HG03442 (cell line): ENCODE measurements around the gene POLG.
A peak's percentile ranks its signal among the peaks of the same experiment; 100 is the strongest.

Source experiments
- ATAC-seq: cut with Tn5 transposase; IDR thresholded peaks from one replicate; pipeline ENCODE4 v1.9.1; 2021; ENCODE audit warnings: mild to moderate bottlenecking, moderate library complexity; ENCODE audit not compliant: unreplicated experiment

The POLG gene

DNA sequence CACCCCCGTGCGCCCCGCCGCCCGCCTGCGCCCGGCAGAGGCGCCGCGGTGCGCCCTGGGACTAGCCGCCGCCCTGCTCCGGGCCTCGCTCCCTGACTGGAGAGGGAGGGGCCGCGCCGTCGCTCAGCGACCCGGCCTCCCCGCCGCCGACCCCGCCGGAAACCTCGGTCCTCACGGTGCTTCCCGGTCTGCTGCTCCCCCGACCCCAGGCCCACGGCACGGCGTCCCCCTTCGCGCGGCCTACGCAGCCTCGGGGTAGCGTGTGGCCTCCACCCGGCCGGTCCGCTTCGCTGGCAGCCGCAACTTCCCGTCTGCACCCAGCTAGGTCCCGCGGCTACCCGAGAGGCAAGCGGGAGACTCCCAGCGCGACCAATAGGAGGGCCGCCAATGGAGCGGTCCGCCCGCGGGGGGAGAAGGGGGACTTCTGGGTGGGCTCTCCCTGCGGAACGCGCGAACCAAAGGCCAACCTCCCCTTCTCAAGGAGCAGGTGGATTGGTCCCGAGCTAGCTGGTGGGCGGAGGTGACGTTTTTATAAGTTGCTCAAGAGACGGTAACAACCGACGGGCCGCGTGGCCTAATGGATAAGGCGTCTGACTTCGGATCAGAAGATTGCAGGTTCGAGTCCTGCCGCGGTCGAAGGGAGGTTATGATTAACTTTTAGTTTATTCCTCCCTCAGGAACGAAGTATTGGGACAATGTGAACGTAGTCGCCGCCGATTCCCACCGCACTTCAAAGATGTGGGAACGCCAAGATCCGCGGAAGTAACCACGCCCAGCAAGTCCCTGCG, at the start of gene POLG:
Gene POLG (minus strand): TSS at position 315 of the 788 bp plus-strand sequence. CDS start 1,070 bp downstream, outside the sequence.
- peak; percentile 82 for ATAC-seq

DNA sequence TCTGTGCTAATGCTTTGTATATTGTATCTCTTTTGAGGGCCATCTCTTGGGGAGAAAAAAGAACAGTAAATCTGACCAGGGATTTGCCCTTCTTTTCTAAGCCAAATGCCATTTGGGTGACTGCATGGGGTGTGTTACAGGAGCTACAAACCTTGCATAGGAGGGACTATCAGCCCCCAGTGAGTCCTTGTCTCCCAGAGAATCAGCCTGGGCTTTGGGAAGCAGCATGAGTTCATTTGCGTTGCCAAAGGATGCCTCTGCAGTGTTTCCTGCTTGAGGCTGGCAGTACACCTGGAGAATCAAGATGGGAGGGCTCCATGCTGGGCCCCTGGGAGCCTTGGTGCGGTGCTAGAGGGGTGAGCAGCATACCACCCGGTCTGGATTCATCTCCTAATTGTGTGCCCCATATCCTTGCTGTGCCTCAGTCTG, 49.6 kb upstream of the POLG start:
- no peak for ATAC-seq

DNA sequence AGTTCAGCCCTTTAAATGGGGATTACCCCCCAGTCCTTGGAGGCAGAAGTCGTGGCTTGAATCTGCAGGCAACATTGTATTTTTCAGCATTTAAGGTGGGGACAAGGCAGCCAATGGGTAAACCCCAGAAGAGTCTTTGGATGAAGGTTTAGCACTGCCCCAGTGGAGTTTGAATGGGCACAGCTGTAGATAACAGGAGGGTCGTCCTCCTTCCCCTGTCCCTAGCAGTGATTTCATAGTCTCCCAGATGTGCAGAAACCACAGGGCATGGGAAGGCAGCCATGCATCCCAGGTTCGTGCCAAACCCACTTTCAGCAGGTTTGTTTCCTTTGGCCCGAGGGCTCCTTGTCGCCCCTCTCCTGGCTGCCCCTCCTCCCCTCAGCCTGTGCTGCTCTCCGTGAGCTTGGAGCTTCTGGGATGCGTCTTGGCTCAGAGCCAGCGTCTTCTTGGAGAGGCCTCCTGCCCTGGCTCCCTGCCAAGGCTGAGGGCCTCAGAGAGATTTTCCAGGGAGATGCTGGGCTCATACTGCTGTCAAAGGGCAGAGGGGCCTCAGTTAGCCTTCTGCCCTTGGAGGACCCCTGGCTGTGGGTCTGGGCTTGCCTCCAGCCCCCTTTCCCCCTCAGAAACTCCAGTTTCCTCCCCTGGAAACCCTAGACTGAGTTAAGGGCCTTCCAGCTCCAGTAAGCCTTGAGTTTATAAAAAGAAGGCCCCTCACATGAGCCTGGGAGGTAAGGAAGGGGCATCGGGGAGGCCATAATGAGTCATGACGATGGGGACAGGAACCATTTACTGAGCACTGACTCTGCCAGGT, 48.9 kb upstream of the POLG start:
- ATAC-seq = no peak

DNA sequence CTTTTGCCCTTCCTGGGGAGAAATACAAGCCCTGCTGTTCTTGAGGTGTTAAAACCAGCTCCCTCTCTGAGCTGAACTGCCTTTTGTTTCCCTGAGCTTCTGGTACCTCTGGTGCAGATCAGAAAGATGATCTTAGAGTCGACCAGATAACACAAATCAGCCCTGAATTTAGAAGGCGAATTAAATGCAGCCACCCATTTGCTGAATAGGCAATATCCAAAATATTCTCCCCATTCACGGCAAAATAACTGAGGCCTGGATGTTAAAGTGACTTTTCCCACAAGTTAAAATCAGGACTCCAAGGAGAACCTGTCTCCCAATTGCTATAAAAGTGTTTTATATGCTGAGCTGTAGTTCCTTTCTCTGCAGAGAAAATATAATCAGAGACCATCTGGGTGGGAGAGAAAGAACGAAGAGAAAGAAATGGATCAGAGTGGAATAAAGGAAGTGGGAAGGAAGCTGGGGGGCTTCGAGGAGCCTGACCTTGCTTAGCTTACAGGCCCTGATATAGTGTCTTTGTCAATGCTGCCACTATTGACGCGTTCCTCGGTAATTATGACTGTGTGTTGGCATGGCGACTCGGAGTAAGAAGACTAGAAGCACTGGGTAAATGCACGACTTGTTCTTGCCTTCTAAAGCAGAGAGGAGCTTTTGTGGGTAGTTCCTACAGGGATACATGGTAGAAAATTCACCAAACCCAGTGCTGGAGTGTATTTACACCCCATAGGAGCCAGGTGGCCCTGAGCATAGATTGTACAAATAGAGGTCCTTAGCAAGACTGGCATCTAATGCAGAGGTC, 47.5 kb upstream of the POLG start:
- no peak for ATAC-seq

DNA sequence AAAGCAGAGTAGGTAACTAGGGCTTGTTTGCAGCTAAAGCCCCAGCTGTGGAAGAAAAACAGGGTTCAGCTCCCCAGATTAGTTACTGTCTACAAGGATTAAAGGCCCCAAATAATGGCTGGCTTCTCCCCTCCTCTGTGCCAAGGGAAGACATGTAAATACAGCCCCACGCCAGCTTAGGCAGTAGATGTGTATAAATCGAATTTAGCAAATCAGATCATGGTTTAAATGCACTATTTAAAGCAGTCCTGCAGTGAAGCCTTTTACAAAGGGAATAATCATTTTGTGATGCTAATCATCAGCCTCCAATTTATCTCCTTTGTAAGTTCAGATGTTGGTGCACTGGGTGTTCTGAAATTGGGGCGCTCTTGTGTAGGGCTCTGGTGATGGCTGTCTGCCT, 46.7 kb upstream of the POLG start:
- no peak for ATAC-seq

DNA sequence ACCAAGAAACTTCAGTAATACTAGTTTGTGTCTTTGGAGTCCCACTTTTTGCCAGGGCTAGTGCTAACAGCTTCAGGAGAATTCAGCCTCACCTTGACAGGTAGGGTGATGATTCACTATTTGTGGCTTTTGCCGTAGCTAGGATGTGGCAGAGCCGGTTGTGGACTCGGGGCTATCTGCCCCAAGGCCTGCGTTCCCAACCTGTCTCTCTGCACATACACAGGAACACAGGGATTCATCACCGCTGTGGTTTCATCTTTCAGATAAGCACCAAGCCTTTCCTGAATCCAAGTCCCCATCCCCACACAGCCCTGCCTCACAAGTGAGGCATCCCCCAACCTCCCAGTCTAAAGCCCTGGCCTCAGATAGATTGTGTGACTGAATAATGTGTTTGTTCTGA, 45.2 kb upstream of the POLG start:
- no peak for ATAC-seq

DNA sequence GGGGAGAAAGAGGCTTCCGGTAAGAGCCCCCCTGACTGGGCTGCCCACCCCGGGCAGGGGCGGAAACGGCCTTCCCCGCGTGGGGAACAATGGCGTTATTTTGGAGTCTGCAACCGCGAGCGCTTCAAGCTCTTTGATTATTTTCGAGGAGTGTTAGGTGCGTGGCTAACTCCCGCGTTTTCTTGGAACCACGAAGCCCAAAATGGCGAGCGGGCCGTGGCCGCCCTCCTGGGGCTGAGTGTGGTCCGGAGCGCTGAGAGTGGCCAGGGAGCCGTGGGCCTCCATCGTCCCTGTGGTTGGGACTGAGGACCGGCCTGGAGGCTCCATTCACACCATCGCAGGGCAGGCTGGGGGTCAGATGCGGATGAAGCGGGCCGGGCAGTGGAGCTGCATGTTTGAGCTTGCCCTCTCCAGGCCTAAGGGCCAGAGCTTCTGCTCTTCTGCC, 44.6 kb upstream of the POLG start:
- no peak for ATAC-seq

DNA sequence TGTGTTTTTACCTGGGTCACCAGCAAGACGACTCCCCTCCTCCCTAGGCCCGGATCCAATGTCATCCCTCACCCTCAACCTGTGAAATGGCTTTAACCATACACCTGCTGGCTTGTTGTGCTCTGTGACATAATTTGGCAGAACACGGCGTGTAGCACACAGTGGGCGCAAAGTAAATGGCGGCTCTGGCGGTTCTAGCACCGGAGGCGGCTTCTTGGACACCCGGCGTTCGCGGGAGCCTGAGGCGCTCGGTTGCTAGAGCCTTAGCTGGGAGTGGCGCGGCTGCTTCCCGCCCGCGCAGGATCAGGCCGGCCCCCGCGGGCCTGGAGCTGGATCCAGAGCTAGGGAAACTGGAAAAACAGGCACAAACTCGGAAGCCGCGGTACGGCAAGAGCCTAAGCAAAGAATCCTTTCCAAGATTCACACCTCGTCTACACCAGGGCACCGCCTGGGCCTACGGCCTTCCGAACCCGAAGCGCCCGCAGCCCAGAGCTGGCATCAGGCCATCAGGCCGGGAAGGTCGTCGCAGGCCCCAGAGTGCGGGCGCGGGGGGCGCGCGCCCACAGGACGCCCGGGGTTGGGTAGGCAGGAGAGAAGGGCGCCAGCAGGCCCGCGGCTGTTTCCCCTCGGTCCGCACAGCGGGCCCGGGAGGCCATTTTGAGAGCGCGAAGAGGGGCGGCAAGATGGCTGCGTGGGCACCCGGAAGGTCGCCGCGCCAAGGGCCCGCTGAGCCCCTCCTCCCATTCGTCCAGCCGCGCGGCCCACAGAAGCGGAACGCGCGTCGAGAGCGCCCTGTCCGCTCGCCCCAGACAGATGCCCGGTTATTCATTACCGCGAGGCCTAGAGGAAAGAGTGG, 43.9 kb upstream of the POLG start:
- ATAC-seq = no peak

DNA sequence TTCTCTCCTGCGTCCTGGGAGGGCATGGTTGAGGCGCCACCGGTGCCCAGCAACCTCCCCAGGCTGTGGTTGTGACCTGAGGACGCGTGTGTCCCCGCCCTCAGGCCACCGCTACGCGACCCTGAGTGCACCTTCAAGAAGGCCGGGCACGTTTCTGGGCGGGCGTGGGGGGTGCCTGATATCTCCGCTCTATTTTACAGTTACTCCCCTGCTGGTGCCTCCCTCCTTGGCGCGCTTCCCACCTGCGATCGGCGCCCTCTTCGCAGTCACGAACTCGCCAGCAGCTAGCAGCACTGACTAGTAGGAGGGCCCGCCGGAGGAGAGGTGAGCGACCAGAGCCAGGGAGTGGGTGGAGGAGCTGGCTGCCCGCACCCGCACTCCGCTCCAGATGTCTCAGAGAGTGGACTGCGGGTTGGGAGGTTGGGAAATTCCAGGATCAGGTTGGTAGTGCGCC, 43.2 kb upstream of the POLG start:
- no peak for ATAC-seq

DNA sequence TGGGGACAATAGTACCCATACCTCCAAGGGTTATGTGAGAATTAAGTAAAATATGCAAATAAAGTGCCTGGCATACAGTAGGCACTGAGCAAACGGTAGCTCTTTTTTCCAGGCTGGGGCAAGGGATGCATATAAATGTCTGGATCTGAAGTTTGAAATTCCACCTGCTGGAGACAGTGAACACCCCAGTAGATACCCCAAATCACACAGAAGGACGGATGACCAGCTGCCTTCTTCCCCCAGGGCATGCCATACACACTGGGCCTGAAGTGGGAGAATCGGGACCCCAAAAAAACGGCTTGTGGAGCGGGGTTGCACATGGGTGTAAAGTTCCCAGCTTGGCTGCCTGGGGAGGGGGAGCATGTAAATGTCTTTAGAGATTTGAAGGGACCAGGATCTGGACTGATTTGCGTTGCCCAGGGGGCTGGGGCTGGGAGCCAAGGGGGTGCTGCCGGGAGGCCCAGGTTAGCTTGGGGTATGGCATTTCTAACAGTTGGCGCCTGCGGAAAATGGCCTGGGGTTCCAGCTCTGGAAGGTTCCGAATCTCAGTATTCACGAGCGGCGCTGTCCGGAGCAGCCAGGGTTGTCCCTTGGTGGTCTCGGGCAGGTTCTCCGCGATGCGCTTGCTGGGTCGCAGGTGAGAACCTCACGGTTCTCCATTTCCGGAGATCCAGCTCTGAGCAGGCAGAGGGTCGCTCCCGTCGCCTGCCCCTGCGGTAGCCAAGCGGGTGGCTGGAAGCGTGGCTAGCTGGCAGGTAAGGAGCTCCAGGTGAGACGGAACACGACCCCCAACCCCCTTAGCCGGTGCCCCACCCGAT, 42.6 kb upstream of the POLG start:
- no peak for ATAC-seq

DNA sequence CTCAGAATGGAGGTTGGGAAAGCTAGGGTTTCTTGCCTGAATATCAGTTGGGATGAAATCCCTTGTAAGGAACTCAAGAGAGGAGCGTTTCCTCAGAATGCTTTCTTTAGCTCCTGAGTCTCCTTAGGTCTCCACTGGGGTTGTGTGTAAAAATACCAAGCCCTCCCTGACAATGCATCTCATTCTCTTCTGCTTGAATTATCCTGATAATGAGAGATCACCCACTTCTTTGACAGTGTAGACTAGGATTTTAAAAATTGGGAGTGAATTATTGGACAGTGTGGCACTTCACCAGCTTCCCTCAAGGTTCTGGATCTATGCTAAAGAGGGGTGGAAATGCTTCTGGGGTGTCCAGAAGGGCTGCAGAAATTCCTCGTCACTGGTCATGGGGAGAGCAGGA, 41.8 kb upstream of the POLG start:
- no peak for ATAC-seq

DNA sequence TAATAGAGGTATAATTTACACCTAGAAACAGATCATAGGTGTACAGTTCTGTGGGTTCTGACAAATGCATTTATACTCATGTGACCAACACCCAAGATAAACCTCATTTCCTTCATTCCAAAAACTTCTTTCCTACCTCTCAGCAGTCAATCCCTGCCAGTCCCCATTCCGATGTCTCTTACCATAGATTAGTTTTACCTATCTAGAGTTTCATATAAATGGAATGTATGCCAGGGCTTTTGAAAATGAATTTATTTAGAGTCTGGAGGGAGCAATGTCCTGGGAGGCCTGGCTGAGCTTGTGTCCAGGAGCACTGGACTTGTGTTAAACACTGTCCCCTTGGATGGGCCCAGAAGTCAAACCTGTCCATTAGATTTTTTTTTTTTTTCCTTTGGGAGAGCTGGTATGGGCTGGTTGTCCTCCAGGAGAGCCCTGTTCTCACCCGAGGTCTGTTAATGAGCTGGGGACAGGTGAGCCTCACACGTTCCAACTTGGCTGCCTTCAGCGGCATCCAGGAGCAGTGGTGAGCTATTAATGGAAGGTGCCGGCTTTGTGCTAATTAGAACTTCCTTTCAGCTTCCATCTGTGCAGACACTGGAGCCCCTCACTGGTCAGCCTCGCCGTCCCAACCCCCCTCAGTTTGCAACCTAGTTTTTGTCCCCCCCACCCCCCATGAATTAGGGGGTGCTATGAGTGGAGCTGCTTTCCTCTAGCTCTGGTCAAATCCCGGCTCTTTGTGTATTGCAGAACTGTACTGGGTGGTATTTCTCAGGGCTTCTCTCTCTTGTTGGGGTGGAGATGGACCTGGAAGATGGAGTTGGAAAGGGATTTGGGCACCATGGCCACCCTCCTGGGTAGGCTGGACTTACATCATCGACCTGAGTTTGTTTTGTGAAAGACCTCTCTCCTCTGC, 40.7 kb upstream of the POLG start:
- ATAC-seq = no peak

DNA sequence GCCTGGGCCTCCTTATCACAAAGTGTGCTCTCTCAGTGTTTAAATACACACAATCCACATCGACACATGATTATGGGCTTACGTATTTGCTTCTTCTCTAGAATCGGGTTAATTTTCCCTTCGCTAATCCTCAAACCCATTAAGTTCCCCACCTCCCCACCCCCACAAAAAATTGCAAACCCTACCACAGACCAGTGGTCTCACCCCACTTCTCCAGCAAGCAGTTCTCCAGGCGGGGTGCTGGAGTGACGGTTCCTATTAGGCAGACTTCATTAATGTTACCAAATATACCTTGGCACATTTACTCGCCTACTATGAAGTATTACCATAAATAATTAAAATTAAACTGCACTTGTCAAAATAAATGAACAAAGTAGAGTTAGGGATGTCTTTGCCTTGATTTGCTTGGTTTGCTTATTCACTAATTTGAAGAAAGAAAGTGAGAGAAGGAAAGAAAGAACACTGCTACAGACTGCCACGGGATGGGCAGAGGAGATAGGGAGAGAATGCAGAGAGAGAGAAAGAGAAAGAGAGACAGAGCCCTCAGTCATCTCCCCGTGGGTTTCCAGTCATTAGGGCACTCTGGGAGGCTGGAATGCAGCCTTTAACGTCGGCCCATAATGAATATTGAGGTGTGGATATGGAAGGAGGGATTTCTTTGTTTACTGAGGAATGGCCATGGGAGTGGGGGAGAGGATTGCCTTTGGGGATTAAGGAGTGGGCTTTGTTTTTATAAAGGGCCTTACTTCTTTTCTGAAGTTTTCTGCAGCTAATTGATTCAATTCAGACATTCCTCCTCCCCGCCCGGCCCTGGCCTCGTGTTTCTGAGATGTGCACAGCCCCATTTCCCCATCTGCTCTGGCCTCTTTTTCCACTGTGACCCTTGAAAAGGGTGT, 39.7 kb upstream of the POLG start:
- no peak for ATAC-seq

DNA sequence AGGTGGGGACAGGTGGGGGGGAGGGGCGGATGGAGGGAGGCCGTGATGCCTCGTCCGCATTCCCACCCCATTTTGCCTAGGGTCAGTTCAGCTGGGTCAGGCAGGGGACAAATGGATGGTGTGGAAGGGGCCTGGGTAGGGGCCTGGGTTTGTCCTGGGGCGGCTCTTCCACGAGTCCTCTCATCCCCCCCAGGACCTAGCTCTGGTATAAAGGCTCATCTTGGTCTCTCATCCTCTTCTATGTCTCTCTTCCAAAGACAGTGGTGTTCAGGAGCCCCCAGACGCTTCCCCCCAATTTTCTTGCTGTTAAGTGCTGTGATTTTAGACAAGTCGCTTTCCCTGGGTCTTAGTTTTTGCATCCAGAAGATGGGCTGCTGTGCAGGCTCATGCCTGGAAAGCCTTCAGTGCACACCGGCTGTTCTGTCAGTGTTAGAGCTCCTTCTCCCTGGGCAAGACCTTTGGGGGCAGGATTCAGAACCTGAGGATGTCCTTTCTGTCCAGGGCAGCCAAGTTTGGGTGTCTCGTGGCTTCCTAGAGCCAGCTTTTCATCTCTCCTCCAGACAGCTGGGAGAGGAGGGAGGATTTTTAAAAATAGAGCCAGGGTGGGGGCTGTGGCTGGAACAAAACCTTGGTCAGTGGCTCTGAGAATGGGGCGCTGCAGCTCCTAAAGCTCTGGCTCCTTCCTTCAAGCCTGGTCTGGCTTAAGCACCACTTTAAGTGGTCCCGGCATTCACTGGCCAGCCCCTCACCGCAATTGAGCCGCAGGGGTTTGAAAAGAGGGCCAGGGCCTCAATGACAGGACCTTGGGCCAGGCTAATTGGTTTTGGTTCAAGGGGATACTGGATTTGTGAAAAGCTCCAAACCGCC, 37.7 kb upstream of the POLG start:
- no peak for ATAC-seq

DNA sequence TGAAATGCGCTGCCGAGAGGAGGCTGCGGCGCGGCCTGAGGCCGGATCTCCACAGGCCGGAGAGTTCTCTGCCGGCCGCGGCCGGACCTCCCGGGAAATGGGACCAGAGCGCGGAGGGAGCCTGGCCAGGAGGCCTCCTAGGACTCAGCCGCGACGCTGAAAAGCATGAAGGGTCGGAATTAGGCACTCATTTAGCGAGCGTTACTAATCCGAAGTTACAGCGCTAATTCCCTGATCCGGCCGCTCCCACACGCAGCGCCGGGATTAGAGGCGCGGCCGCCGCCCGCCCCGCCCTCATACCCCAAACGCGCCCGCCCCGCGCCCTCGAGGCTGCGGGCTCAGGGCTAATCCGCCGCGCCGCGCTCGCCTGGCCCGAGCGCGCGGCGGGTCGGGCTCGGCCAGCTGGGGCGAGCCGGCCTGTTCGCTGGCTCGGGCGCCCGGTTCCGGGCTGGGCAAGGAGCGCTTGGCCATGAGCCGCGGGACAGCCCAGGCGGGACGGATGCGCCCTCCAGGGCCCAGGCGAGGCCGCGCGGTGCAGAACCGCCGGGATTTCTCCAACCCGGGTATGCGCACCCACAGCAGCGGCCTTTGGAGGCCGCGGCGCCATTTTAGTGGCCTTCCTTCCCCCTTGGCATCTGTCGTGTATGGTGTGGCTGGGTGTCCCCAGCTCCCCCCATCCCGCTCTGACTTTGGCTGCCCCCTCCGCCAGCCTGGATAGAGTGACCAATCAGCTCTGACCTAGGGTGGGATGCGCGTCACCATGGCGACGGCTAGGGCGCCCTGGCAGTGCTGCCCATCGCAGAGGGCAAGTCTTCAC, 36.8 kb upstream of the POLG start:
- ATAC-seq = no peak

DNA sequence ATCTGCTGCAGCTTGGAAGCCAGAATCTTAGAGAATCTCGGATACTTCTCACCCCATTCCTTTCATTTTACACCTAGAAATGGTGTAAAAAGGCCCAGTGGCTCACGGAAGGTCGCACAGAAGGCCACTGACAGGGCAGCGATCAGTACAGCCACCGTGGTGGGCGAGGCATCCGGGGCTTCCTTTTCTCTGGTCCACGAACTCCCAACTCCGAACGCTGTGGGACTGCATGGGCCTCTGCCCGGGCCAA, 36.3 kb upstream of the POLG start:
- no peak for ATAC-seq
